ENCODE measurements around the gene PGM2L1. TPM values are rescaled to one million over a fixed set of nuclear protein-coding genes. Genes with fewer than 3 reads are reported as not detected.

Gene PGM2L1
- total and polyA plus RNA-seq, 4 donors, result 0.33 to 8.2 (median 1.2) TPM

DNA sequence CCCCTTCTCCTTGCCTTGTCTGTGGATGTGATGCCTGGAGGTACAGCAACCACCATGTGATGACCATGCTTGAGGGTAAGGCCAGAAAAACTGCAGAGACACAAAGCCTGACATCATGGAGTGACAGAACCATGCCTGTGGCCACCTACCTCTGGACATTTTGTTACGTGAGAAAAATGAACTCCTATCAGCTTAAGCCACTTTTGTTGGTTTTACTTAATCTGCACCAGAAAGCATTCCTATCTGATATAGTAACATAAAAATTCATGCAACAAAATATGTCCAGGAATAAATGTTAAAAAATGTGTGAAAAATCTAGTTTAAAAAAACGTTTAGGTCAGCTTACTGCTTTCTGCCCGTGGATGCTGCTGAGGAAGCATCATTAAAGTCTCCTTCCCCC, 44.2 kb downstream of the PGM2L1 start:
- H3K9me3 ChIP-seq (ENCODE audit: control insufficient read depth in 4 of 4, low read length in 3 of 4), result no peaks in the 10 kb centered on the region
- whole genome bisulfite sequencing, result 83% methylated on average over 3 of the region's 3 CpGs
- H3K4me3 ChIP-seq (ENCODE audit: low read depth in 1 of 3, low read length in 3 of 3), result no peak overlapping the region
- no peak overlapping the region for H3K9ac ChIP-seq (ENCODE audit: low read depth in 1 of 2, low read length in 2 of 2)
- no peak overlapping the region for H3K27ac ChIP-seq (ENCODE audit: low read depth in 1 of 2, low read length in 2 of 2)
- no peaks in the 10 kb centered on the region for H3K27me3 ChIP-seq (ENCODE audit: control insufficient read depth in 4 of 4, insufficient read depth in 4 of 4, low read length in 3 of 4)
- no peaks in the 10 kb centered on the region for H3K36me3 ChIP-seq (ENCODE audit: control insufficient read depth in 4 of 4, insufficient read depth in 3 of 4, low read depth in 1 of 4, low read length in 3 of 4)
- no peak for DNase-seq (ENCODE audit: low spot score)
- H3K4me1 ChIP-seq (ENCODE audit: control insufficient read depth in 4 of 4, insufficient read depth in 4 of 4, low read length in 3 of 4), result no peaks in the 10 kb centered on the region
- TF ChIP-seq HNF4G (IDR thresholded peaks at IDR 0.05) (no peak), HNF4A (conservative IDR thresholded peaks at IDR 0.05) (no peak)
- TF ChIP-seq, protein P1, sequence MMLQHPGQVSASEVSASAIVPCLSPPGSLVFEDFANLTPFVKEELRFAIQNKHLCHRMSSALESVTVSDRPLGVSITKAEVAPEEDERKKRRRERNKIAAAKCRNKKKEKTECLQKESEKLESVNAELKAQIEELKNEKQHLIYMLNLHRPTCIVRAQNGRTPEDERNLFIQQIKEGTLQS (IDR thresholded peaks at IDR 0.05), result no peak
- TF ChIP-seq, protein P2, sequence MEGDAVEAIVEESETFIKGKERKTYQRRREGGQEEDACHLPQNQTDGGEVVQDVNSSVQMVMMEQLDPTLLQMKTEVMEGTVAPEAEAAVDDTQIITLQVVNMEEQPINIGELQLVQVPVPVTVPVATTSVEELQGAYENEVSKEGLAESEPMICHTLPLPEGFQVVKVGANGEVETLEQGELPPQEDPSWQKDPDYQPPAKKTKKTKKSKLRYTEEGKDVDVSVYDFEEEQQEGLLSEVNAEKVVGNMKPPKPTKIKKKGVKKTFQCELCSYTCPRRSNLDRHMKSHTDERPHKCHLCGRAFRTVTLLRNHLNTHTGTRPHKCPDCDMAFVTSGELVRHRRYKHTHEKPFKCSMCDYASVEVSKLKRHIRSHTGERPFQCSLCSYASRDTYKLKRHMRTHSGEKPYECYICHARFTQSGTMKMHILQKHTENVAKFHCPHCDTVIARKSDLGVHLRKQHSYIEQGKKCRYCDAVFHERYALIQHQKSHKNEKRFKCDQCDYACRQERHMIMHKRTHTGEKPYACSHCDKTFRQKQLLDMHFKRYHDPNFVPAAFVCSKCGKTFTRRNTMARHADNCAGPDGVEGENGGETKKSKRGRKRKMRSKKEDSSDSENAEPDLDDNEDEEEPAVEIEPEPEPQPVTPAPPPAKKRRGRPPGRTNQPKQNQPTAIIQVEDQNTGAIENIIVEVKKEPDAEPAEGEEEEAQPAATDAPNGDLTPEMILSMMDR (IDR thresholded peaks at IDR 0.05; ENCODE audit: low read depth, low read length, missing input control), result no peak

DNA sequence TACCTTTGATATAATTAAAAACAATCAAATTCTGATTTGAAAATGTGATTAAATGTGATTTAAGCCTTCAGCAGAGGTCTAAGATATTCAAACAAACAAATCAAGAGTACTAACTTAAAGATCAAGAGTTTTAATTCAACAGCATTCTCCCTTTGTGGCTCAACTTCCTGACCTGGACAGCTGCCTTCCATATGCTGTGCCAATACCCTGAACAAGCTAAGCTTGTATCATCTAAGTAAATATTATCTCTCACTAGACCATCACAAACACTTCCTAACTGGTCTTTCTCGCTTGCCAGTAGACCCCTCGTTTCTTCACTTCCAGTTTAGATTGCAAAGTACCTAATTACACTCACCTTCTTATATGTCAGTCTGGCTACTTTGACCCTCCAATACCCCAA, 50.9 kb downstream of the PGM2L1 start:
- Histone ChIP-seq H3K36me3 (ENCODE audit: control insufficient read depth in 4 of 4, insufficient read depth in 3 of 4, low read depth in 1 of 4, low read length in 3 of 4) (no peaks in the 10 kb centered on the region), H3K27ac (ENCODE audit: low read depth in 1 of 2, low read length in 2 of 2) (no peak overlapping the region), H3K9me3 (ENCODE audit: control insufficient read depth in 4 of 4, low read length in 3 of 4) (no peaks in the 10 kb centered on the region), H3K27me3 (ENCODE audit: control insufficient read depth in 4 of 4, insufficient read depth in 4 of 4, low read length in 3 of 4) (no peaks in the 10 kb centered on the region), H3K9ac (ENCODE audit: low read depth in 1 of 2, low read length in 2 of 2) (no peak overlapping the region), H3K4me3 (ENCODE audit: low read depth in 1 of 3, low read length in 3 of 3) (no peak overlapping the region), H3K4me1 (ENCODE audit: control insufficient read depth in 4 of 4, insufficient read depth in 4 of 4, low read length in 3 of 4) (no peaks in the 10 kb centered on the region)
- no peak for TF ChIP-seq RAD21 (IDR thresholded peaks at IDR 0.05)
- TF ChIP-seq SP1 (IDR thresholded peaks at IDR 0.05), result no peak
- TF ChIP-seq JUND (IDR thresholded peaks at IDR 0.05), result no peak
- TF ChIP-seq FOXA2 (IDR thresholded peaks at IDR 0.05), result no peak
- no peak for TF ChIP-seq EGR1 (IDR thresholded peaks at IDR 0.05; ENCODE audit: low read depth in 2 of 2)
- TF ChIP-seq GABPA (IDR thresholded peaks at IDR 0.05 in 1 of 2, conservative IDR thresholded peaks at IDR 0.05 in 1 of 2), result no peak
- TF ChIP-seq, protein P1 (IDR thresholded peaks at IDR 0.05), result no peak
- no peak for TF ChIP-seq NR2F2 (IDR thresholded peaks at IDR 0.05)
- TF ChIP-seq, protein P3, sequence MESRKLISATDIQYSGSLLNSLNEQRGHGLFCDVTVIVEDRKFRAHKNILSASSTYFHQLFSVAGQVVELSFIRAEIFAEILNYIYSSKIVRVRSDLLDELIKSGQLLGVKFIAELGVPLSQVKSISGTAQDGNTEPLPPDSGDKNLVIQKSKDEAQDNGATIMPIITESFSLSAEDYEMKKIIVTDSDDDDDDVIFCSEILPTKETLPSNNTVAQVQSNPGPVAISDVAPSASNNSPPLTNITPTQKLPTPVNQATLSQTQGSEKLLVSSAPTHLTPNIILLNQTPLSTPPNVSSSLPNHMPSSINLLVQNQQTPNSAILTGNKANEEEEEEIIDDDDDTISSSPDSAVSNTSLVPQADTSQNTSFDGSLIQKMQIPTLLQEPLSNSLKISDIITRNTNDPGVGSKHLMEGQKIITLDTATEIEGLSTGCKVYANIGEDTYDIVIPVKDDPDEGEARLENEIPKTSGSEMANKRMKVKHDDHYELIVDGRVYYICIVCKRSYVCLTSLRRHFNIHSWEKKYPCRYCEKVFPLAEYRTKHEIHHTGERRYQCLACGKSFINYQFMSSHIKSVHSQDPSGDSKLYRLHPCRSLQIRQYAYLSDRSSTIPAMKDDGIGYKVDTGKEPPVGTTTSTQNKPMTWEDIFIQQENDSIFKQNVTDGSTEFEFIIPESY (IDR thresholded peaks at IDR 0.05), result no peak
- TF ChIP-seq, protein P4, sequence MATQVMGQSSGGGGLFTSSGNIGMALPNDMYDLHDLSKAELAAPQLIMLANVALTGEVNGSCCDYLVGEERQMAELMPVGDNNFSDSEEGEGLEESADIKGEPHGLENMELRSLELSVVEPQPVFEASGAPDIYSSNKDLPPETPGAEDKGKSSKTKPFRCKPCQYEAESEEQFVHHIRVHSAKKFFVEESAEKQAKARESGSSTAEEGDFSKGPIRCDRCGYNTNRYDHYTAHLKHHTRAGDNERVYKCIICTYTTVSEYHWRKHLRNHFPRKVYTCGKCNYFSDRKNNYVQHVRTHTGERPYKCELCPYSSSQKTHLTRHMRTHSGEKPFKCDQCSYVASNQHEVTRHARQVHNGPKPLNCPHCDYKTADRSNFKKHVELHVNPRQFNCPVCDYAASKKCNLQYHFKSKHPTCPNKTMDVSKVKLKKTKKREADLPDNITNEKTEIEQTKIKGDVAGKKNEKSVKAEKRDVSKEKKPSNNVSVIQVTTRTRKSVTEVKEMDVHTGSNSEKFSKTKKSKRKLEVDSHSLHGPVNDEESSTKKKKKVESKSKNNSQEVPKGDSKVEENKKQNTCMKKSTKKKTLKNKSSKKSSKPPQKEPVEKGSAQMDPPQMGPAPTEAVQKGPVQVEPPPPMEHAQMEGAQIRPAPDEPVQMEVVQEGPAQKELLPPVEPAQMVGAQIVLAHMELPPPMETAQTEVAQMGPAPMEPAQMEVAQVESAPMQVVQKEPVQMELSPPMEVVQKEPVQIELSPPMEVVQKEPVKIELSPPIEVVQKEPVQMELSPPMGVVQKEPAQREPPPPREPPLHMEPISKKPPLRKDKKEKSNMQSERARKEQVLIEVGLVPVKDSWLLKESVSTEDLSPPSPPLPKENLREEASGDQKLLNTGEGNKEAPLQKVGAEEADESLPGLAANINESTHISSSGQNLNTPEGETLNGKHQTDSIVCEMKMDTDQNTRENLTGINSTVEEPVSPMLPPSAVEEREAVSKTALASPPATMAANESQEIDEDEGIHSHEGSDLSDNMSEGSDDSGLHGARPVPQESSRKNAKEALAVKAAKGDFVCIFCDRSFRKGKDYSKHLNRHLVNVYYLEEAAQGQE (IDR thresholded peaks at IDR 0.05), result no peak
- TF ChIP-seq FOXA1 (IDR thresholded peaks at IDR 0.05), result no peak
- no peak for TF ChIP-seq TAF1 (conservative IDR thresholded peaks at IDR 0.05)
- no peak for TF ChIP-seq HNF4A (conservative IDR thresholded peaks at IDR 0.05)
- TF ChIP-seq YY1 (IDR thresholded peaks at IDR 0.05), result no peak
- TF ChIP-seq, protein P5, sequence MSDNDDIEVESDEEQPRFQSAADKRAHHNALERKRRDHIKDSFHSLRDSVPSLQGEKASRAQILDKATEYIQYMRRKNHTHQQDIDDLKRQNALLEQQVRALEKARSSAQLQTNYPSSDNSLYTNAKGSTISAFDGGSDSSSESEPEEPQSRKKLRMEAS (IDR thresholded peaks at IDR 0.05), result no peak
- DNase-seq (ENCODE audit: low spot score), result no peak
- WGBS, result 44% methylated on average over 2 of the region's 2 CpGs

All from liver (tissue), 9 donors.